ENCODE results near the gene WDR77. TPM values are rescaled to one million over a fixed set of nuclear protein-coding genes. Genes with fewer than 3 reads are reported as not detected.

Gene WDR77
- polyA plus RNA-seq, 3 donors: 26.4 to 62.2 (median 28.1) TPM

DNA sequence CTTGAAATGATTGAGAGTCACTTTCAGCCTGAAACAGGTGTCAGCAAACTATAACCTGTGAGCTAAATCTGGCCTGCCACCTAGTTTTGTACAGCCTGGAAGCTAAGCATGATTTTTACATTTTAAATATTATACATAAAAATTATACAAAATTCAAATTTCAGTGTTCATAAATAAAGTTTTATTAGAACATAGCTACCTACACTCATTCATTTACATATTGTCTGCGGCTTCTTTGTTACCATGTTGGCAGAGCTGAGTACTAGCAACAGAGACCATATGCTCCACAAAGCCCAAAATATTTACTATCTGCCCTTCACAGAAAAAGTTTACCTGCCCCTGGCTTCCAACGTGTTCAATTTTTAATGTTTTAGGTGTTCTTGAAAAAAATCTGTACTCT lies 16.7 kb upstream of the WDR77 start:
- H3K27me3 Mint-ChIP-seq (ENCODE audit: low read depth in 3 of 3): peaks cover 0 to 1% (median 0%) of the 10 kb centered on the region in 3 donors
- no peak overlapping the region for H3K27ac Mint-ChIP-seq
- no peaks in the 10 kb centered on the region for H3K9me3 Mint-ChIP-seq
- Histone ChIP-seq H3K27me3 (ENCODE audit: control insufficient read depth in 2 of 2, insufficient read depth in 2 of 2, low read length in 2 of 2) (no peaks in the 10 kb centered on the region), H3K9ac (ENCODE audit: insufficient read depth, low read length, poor library complexity, severe bottlenecking) (no peak overlapping the region), H3K4me3 (replicated peaks in 1 of 3; ENCODE audit: low read depth in 2 of 3, low read length in 3 of 3) (no peak overlapping the region), H4K20me1 (ENCODE audit: insufficient read depth, low read length) (no peaks in the 10 kb centered on the region), H3K4me1 (ENCODE audit: control insufficient read depth in 1 of 2, insufficient read depth in 2 of 2, low read length in 2 of 2) (peaks cover 16% of the 10 kb centered on the region in 2 donors), H3K4me2 (replicated peaks; ENCODE audit: extremely low read depth, low read length, poor library complexity, severe bottlenecking) (no peak overlapping the region), H3K79me2 (ENCODE audit: insufficient read depth, low read length) (no peaks in the 10 kb centered on the region), H2AFZ (ENCODE audit: insufficient read depth, low read depth, low read length, poor library complexity, severe bottlenecking) (no peak overlapping the region), H3K36me3 (replicated peaks in 1 of 2; ENCODE audit: control insufficient read depth in 1 of 2, insufficient read depth in 2 of 2, low read length in 2 of 2) (peaks cover 19 to 48% of the 10 kb centered on the region in 2 donors), H3K27ac (ENCODE audit: low read depth in 1 of 2, low read length in 2 of 2) (no peak overlapping the region), H3K9me3 (replicated peaks in 1 of 2; ENCODE audit: control insufficient read depth in 1 of 2, insufficient read depth in 1 of 2, low read length in 2 of 2) (no peaks in the 10 kb centered on the region)
- no CpG with 5 or more reads among the region's 2 CpGs for WGBS (ENCODE audit: insufficient coverage)
- TF ChIP-seq, protein P1, sequence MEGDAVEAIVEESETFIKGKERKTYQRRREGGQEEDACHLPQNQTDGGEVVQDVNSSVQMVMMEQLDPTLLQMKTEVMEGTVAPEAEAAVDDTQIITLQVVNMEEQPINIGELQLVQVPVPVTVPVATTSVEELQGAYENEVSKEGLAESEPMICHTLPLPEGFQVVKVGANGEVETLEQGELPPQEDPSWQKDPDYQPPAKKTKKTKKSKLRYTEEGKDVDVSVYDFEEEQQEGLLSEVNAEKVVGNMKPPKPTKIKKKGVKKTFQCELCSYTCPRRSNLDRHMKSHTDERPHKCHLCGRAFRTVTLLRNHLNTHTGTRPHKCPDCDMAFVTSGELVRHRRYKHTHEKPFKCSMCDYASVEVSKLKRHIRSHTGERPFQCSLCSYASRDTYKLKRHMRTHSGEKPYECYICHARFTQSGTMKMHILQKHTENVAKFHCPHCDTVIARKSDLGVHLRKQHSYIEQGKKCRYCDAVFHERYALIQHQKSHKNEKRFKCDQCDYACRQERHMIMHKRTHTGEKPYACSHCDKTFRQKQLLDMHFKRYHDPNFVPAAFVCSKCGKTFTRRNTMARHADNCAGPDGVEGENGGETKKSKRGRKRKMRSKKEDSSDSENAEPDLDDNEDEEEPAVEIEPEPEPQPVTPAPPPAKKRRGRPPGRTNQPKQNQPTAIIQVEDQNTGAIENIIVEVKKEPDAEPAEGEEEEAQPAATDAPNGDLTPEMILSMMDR (IDR thresholded peaks at IDR 0.05): no peak
- H3K4me3 Mint-ChIP-seq: no peak overlapping the region
- peaks cover 2% of the 10 kb centered on the region for H3K4me1 Mint-ChIP-seq
- peaks cover 36 to 44% of the 10 kb centered on the region in 2 donors for H3K36me3 Mint-ChIP-seq
- intact Hi-C loops (cut with micrococcal nuclease): no loop called here
- DNase-seq: no peak

DNA sequence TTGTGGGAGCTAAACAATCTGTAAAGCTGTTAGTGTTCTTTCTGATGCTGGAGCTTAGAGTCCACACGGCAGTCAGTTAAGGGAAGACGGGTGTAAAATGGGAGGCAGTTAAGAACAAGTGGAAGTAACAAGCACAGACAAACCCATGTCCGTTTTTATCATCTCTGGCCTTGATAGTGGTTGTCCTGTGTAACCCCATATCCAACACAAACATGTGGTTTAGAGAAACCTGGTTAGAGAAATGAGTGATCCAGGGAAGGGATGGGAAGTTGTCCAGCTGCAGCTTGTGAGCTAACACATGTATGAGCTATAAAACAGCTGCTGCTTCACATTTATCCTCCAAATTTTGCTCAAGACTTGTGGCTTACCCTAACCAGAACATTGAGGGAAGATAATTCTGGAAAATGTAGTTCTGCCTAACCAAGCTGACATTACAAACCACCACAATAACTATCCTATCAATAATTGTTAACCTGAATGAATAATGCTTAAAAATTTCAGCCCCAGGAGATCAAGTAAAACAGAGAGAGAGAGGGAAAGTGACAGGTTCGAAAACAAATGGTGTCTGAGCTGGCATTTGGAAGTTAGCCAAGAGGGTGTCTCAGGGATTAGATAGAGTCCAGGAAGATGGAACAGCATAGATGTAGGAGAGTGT lies 14.1 kb upstream of the WDR77 start:
- H4K20me1 ChIP-seq (ENCODE audit: insufficient read depth, low read length): peaks cover 5% of the 10 kb centered on the region
- 100% methylated on average over 2 of the region's 4 CpGs for WGBS (ENCODE audit: insufficient coverage)
- no peak overlapping the region for H3K4me3 ChIP-seq (replicated peaks in 1 of 3; ENCODE audit: low read depth in 2 of 3, low read length in 3 of 3)
- TF ChIP-seq, protein P1 (IDR thresholded peaks at IDR 0.05): no peak
- no peaks in the 10 kb centered on the region for H3K9me3 ChIP-seq (replicated peaks in 1 of 2; ENCODE audit: control insufficient read depth in 1 of 2, insufficient read depth in 1 of 2, low read length in 2 of 2)
- H3K36me3 ChIP-seq (replicated peaks in 1 of 2; ENCODE audit: control insufficient read depth in 1 of 2, insufficient read depth in 2 of 2, low read length in 2 of 2): peaks cover 41 to 62% of the 10 kb centered on the region in 2 donors
- Mint-ChIP-seq H3K4me3 (no peak overlapping the region), H3K9me3 (no peaks in the 10 kb centered on the region), H3K4me1 (peaks cover 2% of the 10 kb centered on the region), H3K27me3 (ENCODE audit: low read depth in 3 of 3) (peaks cover 0 to 1% (median 0%) of the 10 kb centered on the region in 3 donors), H3K36me3 (peaks cover 60 to 65% of the 10 kb centered on the region in 2 donors), H3K27ac (peak overlapping the region in 2 of 7 donors; percentile 1 to 30)
- no peak for DNase-seq
- H2AFZ ChIP-seq (ENCODE audit: insufficient read depth, low read depth, low read length, poor library complexity, severe bottlenecking): no peak overlapping the region
- no peaks in the 10 kb centered on the region for H3K27me3 ChIP-seq (ENCODE audit: control insufficient read depth in 2 of 2, insufficient read depth in 2 of 2, low read length in 2 of 2)
- no peaks in the 10 kb centered on the region for H3K4me1 ChIP-seq (ENCODE audit: control insufficient read depth in 1 of 2, insufficient read depth in 2 of 2, low read length in 2 of 2)
- intact Hi-C loops (cut with micrococcal nuclease): no loop called here
- no peaks in the 10 kb centered on the region for H3K79me2 ChIP-seq (ENCODE audit: insufficient read depth, low read length)
- no peak overlapping the region for H3K4me2 ChIP-seq (replicated peaks; ENCODE audit: extremely low read depth, low read length, poor library complexity, severe bottlenecking)
- H3K27ac ChIP-seq (ENCODE audit: low read depth in 1 of 2, low read length in 2 of 2): peak overlapping the region in 1 of 2 donors; percentile 23
- no peak overlapping the region for H3K9ac ChIP-seq (ENCODE audit: insufficient read depth, low read length, poor library complexity, severe bottlenecking)
